HTR-8/SVneo (cell line): ENCODE results near the gene C2CD4C.
"Not testable (repeated sequence)": the region's sequence is repeated elsewhere in the genome, so short reads cannot be mapped to it uniquely, and the experiment has no call there.

Experiments used
- DNase-seq: peaks from one replicate; pipeline ENCODE4 v3.0.0; 2011; ENCODE audit warnings: low spot score, mixed read lengths; ENCODE audit not compliant: insufficient read length
- FAIRE-seq: peaks from 2 replicates; lab custom pipeline; 2011; peaks lifted over from hg19 to GRCh38; lab: Jason Lieb, UNC

Gene C2CD4C

DNA sequence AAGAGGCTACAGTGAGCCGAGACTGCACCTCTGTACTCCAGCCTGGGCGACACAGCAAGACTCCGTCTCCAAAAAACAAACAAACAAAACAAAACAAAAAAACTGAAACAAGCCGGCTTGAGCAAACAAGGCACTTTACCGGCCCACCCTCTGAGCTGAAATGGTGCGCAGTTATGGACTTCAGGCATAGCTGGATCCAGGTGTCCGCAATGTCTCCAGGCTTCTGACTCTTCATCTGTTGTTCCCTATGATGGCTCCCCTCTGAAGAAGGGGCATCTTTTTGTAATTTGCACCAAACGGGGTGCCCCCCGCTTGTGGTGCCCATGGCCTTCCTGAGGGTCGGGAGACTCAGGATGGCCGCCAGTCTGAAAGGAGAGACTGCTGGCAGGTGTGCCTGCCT lies 6.2 kb downstream of the C2CD4C start:
- FAIRE-seq (no peak), DNase-seq (no peak)

- DNase-seq: no peak
Observed at GRCh38 chr19:401866-402511, 7.0 kb downstream of the C2CD4C start.

GRCh38 chr19:400976-401865 lies 7.7 kb downstream of the C2CD4C start:
- FAIRE-seq (no peak), DNase-seq (no peak)

More at GRCh38 chr19:401866-402511, 7.0 kb downstream of the C2CD4C start:
- no peak for FAIRE-seq

GRCh38 chr19:399370-399769 lies 9.6 kb downstream of the C2CD4C start:
- FAIRE-seq: no peak
- no peak for DNase-seq

DNA sequence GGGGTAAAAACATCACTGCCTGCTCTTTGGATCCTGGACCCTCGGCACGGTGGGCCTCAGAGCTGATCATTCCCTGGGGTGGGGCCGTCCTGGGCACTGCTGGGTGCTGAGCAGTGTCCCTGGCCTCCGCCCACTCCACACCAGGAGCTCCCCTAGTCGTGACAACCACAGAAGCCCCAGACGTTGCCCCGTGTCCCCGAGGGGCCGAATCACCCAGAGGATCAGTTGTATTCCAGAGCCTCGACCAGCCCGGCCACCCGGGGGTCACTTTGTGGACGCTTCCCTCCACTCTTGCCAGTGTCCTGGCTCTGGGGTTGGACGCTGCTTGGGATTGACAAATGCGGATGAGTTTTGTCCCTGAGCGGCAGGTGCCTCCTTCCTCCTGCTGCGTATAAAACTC lies 10.2 kb downstream of the C2CD4C start:
- no peak for DNase-seq
- FAIRE-seq: no peak

GRCh38 chr19:397941-398706 lies 10.8 kb downstream of the C2CD4C start:
- FAIRE-seq: no peak
- DNase-seq: no peak

DNA sequence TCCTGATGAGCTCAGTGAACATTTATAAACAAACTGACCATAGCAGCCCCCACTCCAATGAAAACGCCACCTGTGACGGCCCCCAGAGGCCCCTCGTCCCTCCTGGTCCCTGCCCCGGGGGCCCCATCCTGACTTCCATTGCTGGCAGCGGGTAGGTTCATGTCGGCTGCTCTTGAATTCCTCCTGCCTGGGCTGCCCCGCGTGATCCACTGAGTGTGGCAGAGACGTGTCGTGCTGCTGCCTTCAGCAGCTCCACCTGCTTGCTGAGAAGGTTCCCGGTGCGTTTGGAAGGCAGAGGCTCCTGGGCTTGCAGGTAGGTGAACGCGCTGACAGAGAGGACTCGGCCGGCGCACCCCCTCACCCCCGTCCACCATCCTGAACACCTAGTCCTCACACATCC lies 11.6 kb downstream of the C2CD4C start:
- FAIRE-seq: no peak

GRCh38 chr19:395467-395866 lies 13.5 kb downstream of the C2CD4C start:
- no peak for FAIRE-seq
- DNase-seq: no peak

More for the DNA sequence above, 11.6 kb downstream of the C2CD4C start:
- no peak for DNase-seq

- FAIRE-seq, DNase-seq: not testable (repeated sequence)
Observed at GRCh38 chr19:394857-395256, 14.1 kb downstream of the C2CD4C start.

- not testable (repeated sequence) for DNase-seq
Observed at GRCh38 chr19:393560-393959, 15.4 kb downstream of the C2CD4C start.

DNA sequence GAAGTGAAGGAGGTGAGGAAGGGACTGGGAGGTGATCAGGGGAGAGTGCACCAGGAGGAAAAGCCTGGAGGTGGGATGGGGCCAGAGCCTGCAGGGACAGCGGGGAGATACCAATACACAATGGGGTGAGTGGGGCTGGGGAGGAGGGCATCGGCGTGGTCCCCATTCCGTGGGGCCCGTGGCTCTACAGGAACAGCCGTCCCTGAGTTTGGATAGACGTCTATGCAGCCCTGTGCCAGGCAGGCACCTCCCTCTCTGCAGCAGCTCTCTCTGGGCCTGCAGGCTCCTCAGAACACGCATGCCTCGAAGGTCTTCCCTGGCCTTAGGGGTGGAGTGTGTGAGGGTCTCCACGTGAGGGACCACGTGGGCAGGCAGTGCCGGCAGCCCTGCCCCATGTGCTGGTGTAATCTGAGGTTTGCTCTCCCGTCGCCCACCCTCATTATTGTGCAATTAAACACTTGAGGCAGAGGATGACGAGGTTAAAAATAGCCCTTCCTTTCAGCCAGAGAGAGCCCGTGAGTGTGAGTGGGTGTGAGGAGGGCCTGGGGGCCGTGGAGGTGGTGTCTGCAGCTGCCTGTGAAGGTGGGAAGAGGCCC lies 16.5 kb downstream of the C2CD4C start:
- FAIRE-seq (no peak), DNase-seq (no peak)

More at GRCh38 chr19:393560-393959, 15.4 kb downstream of the C2CD4C start:
- not testable (repeated sequence) for FAIRE-seq

DNA sequence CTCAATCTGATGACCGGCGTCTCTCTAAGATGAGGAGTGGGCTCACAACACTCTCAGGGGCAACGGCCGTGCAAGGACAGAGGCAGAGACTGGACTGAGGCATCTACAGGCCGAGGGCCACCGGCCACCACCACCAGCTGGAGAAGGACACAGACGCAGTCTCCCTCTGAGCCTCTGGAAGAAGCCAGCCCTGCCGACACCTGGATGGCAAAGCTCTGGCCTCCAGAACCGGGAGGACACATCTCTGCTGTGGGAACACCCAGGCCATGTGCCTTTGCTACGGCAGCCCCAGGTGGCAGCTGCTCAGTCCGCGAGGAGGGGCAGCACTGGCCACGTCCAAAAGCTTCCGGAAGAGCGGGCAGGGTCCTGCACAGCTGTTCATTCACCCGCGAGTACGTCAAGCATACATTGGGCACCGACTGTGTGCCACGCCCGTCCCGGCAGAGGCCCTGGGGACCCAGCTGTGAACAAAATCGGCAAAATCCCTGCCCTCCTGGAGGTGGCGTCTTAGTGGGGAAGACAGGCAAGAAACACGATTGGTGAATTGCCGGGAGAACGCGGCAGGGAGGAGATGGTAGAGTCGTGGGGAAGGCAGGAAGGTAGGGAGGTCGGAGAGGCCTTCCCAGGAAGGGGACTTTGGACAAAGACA lies 17.1 kb downstream of the C2CD4C start:
- no peak for FAIRE-seq
- DNase-seq: no peak

GRCh38 chr19:391207-391557 lies 17.8 kb downstream of the C2CD4C start:
- FAIRE-seq: no peak

GRCh38 chr19:390386-391206 lies 18.4 kb downstream of the C2CD4C start:
- no peak for DNase-seq
- FAIRE-seq: no peak

More at GRCh38 chr19:391207-391557, 17.8 kb downstream of the C2CD4C start:
- no peak for DNase-seq

GRCh38 chr19:389935-390289 lies 19.0 kb downstream of the C2CD4C start:
- DNase-seq (no peak), FAIRE-seq (no peak)

DNA sequence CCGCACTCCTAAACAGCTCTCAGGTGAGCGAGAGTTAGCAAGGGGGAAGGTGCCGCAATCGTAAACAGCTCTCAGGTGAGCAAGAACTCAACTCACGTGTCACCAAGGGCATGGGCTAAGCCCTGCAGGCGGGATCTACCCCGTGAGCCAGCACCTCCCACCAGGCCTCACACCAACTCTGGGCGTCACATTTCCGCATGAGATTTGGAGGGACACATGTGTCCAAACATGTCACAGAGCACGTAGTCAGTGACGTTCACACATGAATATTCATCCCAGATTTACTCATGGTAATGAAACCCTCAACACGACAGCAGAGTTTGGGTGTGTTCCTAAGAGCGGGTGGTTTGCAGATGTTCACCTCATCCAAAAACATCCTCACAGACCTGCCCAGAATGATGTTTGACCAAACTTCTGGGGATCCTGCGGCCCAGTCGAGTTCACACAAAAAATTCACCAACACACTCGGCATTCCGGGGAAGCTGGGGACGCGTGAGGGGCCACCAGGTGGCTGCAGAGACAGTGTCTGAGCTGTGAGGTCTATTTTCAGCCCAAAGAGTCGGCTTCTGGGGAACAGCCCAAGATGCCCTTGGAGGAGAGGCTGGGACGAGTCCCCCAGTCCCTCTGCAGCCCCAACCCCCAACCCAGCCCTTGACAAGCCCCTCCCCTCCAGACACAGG lies 19.6 kb downstream of the C2CD4C start:
- DNase-seq (no peak), FAIRE-seq (no peak)

- DNase-seq: no peak
- FAIRE-seq: no peak
Observed at GRCh38 chr19:388691-389090, 20.3 kb downstream of the C2CD4C start.

GRCh38 chr19:387777-388176 lies 21.2 kb downstream of the C2CD4C start:
- DNase-seq: no peak
- no peak for FAIRE-seq
